GM19035 (cell line): ENCODE results near the gene GRIN2C.
"Not testable (repeated sequence)": the region's sequence is repeated elsewhere in the genome, so short reads cannot be mapped to it uniquely, and the experiment has no call there.

Experiments used
- ATAC-seq: cut with Tn5 transposase; IDR thresholded peaks from one replicate; pipeline ENCODE4 v1.9.1; 2021; ENCODE audit not compliant: unreplicated experiment

Gene GRIN2C

DNA sequence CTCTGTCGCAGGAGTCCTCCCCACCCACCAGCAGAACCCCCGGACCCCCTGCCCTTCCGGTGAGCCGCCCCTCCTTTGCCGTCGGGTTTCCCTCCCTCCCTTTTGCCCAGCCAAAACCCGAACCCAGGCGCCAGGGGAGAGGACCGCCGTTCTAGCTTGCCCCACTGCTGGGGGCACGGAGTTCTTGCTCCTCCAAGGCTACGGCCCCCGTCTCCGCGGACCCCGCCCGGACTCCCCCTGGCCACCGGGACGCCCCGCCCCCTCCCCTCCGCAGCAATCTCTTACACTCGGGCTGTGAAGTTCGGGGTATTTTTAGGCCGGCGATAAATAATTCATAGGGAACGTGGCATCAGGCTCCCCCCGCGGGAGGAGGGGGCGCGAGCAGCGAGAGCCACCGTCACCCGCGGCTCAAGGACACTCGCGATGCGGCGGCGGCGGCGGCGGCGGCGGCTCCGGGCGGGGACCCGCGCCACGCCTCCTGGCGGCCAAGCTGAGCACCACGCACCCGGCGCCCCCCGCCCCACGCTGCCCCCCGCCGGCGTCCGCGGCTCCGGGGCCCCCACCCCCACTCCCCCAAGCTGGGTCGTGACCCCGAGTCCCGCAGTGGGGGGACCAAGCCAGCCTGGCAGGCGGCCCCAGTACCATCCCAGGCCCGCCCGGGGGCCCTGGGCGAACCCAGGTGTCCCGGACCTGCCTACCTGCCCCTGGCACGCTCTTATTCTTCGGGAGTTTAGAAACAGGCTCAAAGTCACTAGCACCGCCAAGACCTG, at the start of gene GRIN2C:
Gene GRIN2C (minus strand): TSS at position 427 of the 770 bp plus-strand sequence. CDS start 4,793 bp downstream, outside the sequence.
- ATAC-seq = no peak

DNA sequence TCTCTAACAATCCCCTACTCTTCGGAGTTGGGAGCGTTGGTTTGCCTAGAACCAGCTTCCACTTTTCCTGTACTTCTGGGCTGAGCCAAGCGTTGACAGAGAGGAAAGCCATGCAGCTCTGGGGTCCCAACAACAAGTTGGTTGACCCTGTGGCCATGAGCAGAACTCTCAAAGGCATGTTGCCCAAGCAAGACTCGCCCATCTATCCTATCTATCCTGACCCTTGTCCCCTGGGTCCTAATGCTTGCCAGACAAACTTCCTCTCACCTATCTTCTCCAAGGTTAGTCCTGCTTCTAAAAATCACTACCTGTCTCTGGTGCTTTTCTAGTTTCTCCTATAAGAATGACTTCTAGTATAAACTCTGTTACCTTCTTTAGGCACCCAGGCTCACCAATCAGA, 49.4 kb upstream of the GRIN2C start:
- not testable (repeated sequence) for ATAC-seq

DNA sequence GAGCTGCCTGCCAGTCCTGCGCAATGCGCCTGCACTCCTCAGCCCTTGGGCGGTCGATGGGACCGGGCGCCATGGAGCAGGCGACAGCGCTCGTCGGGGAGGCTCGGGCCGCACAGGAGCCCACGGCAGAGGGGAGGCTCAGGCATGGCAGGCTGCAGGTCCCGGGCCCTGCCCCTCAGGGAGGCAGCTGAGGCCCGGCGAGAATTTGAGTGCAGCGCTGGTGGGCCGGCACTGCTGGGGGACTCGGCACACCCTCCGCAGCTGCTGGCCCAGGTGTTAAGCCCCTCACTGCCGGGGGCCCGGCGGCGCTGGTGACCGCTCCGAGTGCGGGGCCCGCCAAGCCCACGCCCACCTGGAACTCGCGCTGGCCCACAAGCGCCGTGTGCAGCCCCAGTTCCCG, 47.3 kb upstream of the GRIN2C start:
- ATAC-seq = no peak

DNA sequence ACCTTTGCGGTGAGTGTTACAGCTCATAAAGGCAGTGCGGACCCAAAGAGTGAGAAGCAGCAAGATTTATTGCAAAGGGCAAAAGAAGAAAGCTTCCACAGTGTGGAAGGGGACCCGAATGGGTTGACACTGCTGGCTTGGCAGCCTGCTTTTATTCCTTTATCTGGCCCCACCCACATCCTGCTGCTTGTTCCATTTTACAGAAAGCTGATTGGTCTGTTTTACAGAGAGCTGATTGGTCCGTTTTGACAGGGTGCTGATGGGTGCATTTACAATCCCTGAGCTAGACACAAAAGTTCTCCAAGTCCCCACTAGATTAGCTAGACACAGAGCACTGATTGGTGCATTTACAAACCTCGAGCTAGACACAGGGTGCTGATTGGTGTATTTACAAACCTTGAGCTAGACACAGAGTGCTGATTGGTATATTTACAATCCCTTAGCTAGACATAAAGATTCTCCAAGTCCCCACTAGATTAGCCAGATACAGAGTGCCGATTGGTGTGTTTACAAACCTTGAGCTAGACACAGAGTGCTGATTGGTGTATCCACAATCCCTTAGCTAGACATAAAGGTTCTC, 46.6 kb upstream of the GRIN2C start:
- ATAC-seq = not testable (repeated sequence)

DNA sequence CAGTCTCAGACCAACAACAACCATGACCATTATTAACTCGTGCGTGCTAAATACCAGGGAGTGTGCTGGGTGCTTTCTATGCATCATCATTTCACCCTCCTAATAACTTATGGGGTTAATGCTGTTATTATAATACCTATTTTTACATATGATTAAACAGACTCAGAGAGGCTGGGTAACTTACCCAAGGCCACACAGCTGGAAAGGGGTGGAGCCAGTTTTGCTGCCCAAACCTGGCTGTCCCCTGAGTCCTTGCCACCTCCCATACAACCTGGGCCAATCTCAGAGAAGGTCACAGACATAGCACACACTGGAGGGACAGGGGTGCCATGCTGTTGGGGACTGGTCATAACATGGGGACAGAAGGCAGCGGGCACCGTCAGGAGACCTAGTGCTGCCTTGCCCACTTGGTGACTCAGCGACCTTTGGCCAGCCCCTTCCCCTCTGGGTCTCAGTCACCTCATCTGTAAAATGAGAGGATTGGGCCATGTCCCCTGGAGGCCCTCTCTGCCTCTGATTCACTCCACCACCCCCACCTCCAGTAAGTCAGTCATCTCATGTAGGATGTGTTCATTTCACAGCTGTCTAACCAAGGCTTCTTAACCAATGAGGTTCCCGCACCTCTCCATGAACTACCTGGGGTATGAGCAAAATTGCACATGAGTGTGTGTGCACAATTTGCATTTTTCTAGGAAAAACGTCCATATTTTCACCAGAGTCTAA, 45.2 kb upstream of the GRIN2C start:
- ATAC-seq = no peak

DNA sequence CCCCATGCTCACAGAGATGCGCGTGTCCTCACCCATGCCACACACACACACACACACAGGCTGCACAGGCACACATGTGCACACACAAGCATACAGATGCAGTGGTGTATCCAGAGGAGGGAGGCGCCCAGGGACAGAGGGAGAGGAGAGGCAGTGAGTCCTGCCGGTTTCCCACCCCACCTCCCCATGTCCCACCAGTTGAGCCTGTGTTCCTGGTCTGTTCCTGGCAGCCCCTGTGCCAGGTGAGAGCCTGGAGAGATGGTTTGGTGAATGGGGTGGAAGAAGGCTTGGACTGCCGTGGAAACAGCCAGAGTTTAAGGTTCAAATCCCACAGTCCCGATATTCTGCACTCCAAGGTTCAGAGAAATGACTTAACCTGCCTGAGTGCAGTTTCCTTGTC, 44.0 kb upstream of the GRIN2C start:
- ATAC-seq = no peak

DNA sequence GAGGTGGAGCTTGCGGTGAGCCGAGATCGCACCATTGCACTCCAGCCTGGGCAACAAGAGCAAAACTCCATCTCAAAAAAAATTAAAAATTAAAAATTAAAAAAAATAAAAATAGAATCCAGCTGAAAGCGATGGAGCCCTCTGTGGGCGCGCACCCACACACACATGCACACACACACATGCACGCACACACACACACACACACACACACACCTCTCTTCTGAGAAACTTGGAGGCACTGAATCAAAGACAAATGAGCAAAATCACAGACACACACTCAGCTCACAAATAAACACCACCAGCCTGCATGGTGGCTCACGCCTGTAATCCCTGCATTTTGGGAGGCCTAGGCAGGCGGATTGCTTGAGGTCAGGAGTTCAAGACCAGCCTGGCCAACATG, 43.3 kb upstream of the GRIN2C start:
- ATAC-seq = no peak

DNA sequence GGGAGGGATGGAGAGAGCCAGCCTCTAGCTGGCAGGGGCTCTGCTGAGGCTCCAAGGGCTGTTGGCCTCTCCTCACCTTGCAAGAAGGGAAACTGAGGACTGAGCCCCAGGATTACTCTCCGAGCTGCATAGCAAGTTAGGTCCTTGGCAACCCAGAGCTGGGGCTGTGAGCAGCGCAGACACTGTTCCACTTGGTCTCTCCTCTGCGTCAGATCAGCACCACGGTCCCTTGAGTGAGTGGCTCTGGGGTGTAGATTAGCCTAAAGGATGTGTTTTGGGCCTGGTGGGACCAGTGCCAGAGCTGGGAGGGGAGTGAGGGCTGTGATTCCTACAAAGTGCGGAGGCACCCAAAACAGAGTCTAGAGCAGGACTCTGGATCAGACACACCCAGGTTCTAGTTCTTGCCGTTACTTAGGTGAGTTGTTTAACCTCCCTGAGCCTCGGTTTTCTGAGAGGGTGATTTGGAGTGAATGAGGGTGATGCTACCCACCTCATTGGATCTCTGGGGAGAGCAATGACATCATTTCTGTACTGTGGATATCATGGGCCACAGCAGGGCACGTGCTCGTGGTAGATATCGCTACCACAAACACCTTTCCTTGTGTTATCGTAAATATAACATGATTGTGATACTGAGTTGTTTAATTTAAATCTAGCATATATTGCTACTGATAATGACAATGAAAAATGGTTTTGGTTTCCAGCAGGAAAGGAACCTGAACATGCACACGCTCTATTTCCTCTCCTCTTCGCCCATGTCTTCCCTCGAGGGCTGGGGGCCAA, 41.9 kb upstream of the GRIN2C start:
- ATAC-seq = no peak

DNA sequence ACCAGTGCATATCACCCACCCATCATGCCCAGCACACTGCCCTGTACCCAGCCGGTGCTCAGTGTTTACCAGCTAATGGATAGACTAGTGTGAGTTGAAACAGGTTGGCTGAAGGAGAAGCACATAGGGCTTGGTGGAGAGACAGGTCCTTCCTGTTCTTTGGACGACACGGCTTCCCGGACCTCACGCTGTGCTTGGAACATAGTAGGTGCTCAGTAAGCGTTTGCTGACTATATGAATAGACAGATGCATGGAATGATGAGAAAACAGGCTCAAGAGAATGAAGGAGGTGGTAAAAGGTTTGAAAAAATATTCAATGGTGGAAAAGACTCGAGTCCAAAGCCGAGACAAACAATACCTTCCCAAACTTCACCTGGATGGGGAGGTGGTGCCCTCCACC, 40.5 kb upstream of the GRIN2C start:
- ATAC-seq = no peak

DNA sequence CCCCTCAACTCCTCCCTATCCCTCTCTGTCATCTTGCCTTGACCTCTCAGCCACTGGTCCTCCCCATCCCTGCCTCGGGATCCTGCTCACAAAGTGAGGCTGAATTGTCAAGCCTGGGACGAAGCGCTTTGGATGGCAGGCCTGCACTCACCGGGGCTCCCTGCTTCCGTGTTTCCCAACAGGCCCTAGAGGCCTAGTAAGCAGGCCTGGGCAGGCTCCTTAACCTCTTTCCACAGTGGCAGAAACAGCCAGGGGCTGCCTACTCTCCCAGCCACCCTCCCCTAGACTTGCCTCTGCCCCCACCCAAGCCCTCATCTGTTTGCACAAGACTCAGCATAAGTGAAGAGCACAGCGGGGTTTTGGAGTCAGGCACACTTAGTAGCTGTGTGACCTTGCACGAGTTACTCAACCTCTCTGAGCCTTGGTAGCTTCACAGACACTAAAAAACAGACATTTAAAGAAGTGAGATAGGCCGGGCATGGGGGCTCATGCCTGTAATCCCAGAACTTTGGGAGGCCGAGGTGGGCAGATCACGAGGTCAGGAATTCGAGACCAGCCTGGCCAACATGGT, 38.8 kb upstream of the GRIN2C start:
- no peak for ATAC-seq

DNA sequence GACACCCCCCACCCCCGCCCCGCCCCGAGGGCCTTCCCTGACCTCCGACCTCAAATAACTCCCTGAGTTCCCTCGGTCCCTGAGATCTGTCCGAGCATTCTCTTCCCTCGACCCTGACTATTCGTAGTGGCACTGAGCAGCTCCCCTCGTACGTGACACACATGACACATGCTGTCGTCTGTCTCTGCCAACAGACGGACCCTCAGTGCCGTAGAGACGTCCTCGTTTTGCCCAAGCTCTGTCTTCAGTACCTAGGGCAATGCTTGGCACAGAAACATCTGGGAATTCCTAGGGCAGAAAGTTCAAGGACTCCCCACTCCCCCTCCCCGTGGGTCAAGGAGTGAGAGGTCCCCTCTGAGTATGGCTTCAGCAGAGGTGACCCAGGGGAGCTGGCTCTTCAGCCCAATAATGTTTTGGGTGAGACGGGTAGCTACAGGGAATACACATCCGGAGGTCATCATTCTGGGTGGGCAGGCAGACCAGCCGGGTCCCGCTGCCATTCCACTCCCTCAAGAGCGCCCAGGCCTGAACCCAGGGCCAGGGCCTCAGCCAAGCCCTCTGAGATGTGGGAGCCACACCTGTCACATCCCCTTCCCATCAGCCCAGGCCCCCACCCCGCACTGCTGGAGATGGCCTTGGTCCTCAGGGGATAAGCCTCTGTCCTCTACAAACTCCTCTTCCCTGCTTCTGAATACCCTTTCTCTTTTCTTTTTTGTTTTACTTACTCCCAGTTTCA, 34.4 kb upstream of the GRIN2C start:
- no peak for ATAC-seq

DNA sequence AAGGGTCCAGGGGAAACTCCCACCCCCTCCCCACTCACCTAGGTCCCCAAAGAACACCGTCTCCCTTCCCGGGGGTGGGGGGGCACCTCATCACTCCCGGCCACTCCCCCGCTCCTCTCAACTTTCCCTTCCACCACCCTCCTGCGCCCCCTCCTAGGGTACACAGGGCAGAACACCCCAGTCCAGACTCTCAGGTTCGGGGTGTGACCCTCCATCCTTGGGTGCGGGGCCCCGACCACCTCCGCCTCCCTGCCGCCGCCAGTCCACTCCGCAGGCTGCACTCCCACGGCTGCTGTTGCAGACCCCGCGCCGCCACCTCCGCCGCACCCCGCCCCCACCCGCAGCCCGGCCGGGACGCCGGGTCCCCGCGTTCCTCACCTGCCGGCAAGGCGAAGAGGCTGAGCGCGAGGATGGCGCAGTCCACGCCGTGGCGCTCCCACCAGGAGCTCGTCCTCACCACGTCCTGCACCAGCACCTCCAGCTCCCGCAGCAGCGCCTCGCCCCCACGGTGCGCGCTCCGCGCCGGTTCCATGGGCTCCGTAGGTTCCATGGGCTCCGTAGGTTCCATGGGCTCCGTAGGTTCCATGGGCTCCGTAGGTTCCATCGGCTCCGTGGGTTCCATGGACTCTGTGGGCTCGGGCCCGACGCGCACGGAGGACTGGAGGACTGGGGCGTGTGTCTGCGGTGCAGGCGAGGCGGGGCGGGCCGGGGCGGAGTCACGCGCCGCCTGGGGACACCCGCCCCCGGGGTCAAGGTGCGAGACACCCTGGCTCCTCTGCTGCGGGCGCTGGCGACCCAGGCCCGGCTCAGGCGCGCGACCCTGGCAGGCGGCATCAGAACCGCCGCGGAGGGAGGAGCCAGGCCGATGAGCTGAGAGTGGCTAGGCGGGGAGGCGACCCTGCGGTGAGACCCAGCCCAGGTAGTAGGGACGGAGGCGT, 33.6 kb upstream of the GRIN2C start, which contains the start of gene FADS6:
Gene FADS6 (minus strand): TSS at position 660 of the 938 bp plus-strand sequence. CDS start 38 bp downstream, at position 622.
- no peak for ATAC-seq

DNA sequence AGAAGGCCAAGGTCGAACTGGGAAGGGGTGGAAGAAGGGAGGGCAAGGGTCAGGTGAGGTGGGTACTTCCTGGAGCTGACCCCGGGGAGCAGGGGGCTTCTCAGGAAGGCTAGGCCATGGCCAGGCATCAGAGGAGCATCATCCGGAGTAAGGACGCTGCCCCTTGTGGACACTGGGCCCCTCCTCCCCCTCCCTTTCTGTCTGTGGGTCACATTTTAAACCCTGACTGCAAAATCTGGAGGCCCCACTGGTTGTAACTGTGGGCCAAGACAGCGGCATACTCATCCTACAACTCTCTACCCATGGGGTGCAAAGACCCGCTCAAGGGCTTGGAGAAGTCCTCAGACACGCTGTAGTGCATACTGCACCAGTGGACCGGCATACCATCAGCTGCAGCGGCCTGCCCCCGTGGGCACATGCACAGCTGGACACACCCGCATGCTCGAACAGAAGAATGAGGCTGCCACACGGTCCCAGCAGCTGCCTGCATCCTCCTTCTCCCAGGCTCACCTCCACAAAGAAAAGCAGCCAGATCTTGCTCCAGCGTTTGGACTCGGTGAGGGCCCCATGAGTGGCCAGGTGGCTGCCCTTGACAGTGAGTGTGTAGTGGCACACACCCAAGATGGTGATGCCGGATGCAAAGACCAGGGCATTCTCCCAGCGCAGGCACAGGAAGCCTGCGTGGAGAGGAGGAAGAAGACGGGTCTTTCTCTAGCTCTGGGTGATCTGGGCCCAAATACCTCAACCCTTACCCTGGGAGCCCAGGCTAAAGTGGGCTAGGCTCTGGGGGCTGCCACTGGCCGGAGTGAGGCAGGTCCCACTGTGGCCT, 32.5 kb upstream of the GRIN2C start:
- no peak for ATAC-seq

DNA sequence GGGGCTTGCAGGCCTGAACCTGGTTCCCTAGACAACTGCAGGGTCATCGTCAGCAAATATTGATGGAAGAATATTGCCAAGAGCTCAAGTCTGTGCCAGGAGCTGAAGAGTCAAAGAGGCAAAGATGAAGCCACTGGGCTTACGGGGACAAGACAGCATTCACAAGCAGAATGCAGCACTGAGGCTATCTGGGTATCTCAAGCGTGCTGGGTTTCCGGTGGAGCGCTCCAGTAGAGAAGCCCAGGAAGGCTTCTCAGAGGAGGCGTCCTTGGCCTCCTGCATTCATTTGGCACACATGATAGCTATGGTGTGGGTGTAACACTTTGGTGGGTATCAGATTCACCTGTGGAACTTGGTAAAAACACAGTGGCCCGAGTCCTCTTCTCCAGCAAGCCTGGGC, 30.9 kb upstream of the GRIN2C start:
- no peak for ATAC-seq

DNA sequence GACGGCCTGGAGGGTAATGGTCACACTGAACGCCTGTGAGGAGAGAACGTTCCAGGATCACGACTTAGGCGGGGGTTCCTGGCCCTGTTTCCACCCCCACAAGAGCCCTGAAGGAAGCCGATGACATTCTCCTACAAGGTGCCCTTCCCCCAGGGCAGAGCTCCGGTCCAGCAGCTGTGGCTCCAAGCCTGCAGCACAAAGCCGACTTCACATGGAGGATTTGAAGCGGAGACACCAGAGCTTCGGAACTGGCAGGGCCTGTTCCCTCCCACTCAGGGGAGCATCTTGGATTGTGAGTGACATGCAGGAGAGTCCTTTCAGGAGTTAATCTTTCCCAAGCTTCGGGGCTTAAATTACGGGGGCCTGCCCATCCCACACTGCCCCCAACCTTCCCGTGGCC, 28.8 kb upstream of the GRIN2C start:
- no peak for ATAC-seq

DNA sequence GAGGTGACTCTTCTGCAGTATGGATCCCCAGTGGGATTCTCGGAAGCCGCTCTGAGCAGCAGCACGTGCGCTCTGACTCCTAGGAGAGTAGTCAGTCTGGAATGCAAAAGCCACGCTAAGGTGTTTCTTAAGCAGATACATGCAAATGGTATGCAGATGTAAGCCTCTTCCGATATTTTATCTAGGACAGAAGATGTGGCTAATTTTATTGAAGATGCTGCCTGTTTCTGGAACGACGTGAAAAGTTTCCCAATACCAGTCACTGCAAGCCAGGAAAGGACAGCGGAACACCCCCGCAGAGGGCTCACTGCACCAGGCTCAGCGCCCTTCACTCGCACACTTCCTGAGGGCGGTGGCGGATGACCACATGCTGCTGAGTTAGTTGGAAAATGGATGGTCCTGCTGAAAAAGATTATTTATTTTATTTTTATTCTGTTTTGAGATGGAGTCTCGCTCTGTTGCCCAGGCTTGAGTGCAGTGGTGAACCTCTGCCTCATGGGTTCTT, 23.6 kb upstream of the GRIN2C start:
- ATAC-seq = no peak

DNA sequence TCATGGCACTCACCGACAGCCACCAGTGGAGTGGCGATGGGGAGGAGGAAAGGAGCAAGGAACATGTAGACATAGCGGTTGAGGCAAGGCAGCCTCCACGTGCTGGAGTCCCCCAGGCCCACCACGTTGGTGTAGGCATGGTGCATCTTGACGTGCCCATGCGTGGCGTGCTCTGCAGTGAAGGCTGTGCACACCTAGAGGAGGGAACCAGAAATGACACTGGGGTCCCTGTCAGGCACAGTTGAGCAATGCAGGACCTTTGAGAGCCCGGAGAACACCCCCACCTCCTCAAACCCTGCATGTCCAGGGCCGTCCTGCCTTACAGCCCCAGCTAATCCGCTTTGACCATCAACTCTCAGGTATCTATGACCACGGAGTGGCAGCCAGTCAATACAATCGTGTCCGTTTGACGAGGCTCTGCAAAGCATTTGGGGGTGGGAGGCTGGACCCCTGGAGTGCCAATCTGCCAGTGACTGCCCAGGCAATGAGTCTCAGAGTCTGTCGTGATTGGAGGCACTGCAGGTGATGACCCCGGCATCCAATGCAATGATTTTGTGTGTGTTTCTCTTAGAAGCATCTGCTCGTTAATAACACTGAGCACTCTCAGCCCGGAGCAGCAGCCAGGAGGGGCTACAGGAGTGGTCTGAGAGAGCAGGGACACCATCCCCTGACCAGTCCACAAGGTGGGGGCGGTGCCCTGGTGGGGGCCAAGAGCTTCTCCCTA, 23.0 kb upstream of the GRIN2C start:
- ATAC-seq = no peak
